Uterus (tissue), 4 donors: ENCODE data around the gene SESTD1. TPM values are rescaled to one million over a fixed set of nuclear protein-coding genes. Genes with fewer than 3 reads are reported as not detected.

Experiments
- DNase-seq, 2 donors: peaks; one replicate each; pipeline ENCODE4 v3.0.0-alpha.2; 2019 to 2020
- H3K27ac ChIP-seq, 2 donors: fragments of 200-600 bp; sonication (generic); 1 replicate in 1 of 2; 2 replicates in 1 of 2; pipeline ENCODE4 v1.5.1; 2016 to 2018
- H3K27me3 ChIP-seq, 2 donors: fragments of 200-600 bp; sonication (generic); one replicate each; pipeline ENCODE4 v1.5.1; 2018 to 2019; ENCODE audit warnings: control low read depth in 1 of 2
- H3K36me3 ChIP-seq, 2 donors: fragments of 200-600 bp; sonication (generic); one replicate each; pipeline ENCODE4 v1.5.1; 2019; ENCODE audit warnings: control low read depth in 1 of 2
- H3K4me1 ChIP-seq, 2 donors: fragments of 200-600 bp; sonication (generic); one replicate each; pipeline ENCODE4 v1.5.1; 2018 to 2019; ENCODE audit warnings: control low read depth in 1 of 2
- H3K4me3 ChIP-seq, 2 donors: fragments of 200-600 bp; sonication (generic); 1 replicate in 1 of 2; 2 replicates in 1 of 2; pipeline ENCODE4 v1.5.1; 2018 to 2019; ENCODE audit warnings: mild to moderate bottlenecking in 1 of 2
- H3K9me3 ChIP-seq, 2 donors: fragments of 200-600 bp; sonication (generic); one replicate each; pipeline ENCODE4 v1.5.1; 2019; ENCODE audit warnings: control low read depth in 1 of 2
- CTCF ChIP-seq, 4 experiments: fragments of 200-600 bp in 2 of 4; fragments of 450-650 bp in 2 of 4; sonication (generic) in 2 of 4; IDR thresholded peaks; one replicate each; pipeline ENCODE4 v1.5.1; 2016 to 2019; ENCODE audit warnings: antibody characterized with exemption in 4 of 4, mild to moderate bottlenecking in 2 of 4, moderate library complexity in 1 of 4
- POLR2A ChIP-seq, 2 donors: fragments of 450-650 bp; IDR thresholded peaks; one replicate each; pipeline ENCODE4 v1.6.1; 2016; ENCODE audit warnings: antibody characterized with exemption in 2 of 2, mild to moderate bottlenecking in 1 of 2, moderate library complexity in 1 of 2
- intact Hi-C: fragments of 100-400 bp; cut with DNase I; formaldehyde crosslinking; loops from one replicate; pipeline ENCODE4 v1.15.1; 2023; ENCODE audit warnings: low total_unique reads
- total RNA-seq, 4 donors: library from RNA; depleted of rRNA in 3 of 4; stranded (reverse); fragments of >200 nt in 3 of 4; gene quantifications; one replicate each; pipeline versions ENCODE4 v1.1.0 to v1.2.4, GENCODE V29; 2014 to 2023
- donor health status: DM: yes; HTN: yes; CAD: no.

Gene SESTD1
- total RNA-seq, 4 donors from 2014 or later = 5.6 to 64.7 (median 32.8) TPM

GRCh38 chr2:179261151-179261825 lies 3.3 kb downstream of the SESTD1 start:
- TF ChIP-seq CTCF (IDR thresholded peaks at IDR 0.05) = no peak
- no peak for TF ChIP-seq POLR2A (IDR thresholded peaks at IDR 0.05)
- intact Hi-C loops = no loop called here
- Histone ChIP-seq H3K4me3 (no peak overlapping the region), H3K36me3 (no peaks in the 10 kb centered on the region), H3K27me3 (no peaks in the 10 kb centered on the region), H3K27ac (no peak overlapping the region), H3K4me1 (no peaks in the 10 kb centered on the region), H3K9me3 (no peaks in the 10 kb centered on the region)
- DNase-seq = no peak

- no peak for DNase-seq
- H3K36me3 ChIP-seq = no peaks in the 10 kb centered on the region
- H3K9me3 ChIP-seq = no peaks in the 10 kb centered on the region
- H3K27ac ChIP-seq = no peak overlapping the region
- no peaks in the 10 kb centered on the region for H3K4me1 ChIP-seq
- no peaks in the 10 kb centered on the region for H3K27me3 ChIP-seq
- no peak for TF ChIP-seq POLR2A (IDR thresholded peaks at IDR 0.05)
- no peak for TF ChIP-seq CTCF (IDR thresholded peaks at IDR 0.05)
- intact Hi-C loops = no loop called here
- H3K4me3 ChIP-seq = no peak overlapping the region
Observed at GRCh38 chr2:179260224-179260623, 4.4 kb downstream of the SESTD1 start.

GRCh38 chr2:179255129-179255528 lies 9.5 kb downstream of the SESTD1 start:
- intact Hi-C loops = no loop called here
- peaks cover 0 to 4% of the 10 kb centered on the region in 2 donors for H3K4me1 ChIP-seq
- no peaks in the 10 kb centered on the region for H3K27me3 ChIP-seq
- no peak for TF ChIP-seq CTCF (IDR thresholded peaks at IDR 0.05)
- no peak for DNase-seq
- H3K27ac ChIP-seq = no peak overlapping the region
- H3K9me3 ChIP-seq = no peaks in the 10 kb centered on the region
- no peaks in the 10 kb centered on the region for H3K36me3 ChIP-seq
- H3K4me3 ChIP-seq = no peak overlapping the region

- DNase-seq = no peak
- H3K27ac ChIP-seq = no peak overlapping the region
- no peaks in the 10 kb centered on the region for H3K9me3 ChIP-seq
- no peaks in the 10 kb centered on the region for H3K27me3 ChIP-seq
- H3K4me1 ChIP-seq = peaks cover 0 to 4% of the 10 kb centered on the region in 2 donors
- intact Hi-C loops = no loop called here
- TF ChIP-seq CTCF (IDR thresholded peaks at IDR 0.05) (no peak), POLR2A (IDR thresholded peaks at IDR 0.05) (no peak)
- H3K4me3 ChIP-seq = no peak overlapping the region
- H3K36me3 ChIP-seq = no peaks in the 10 kb centered on the region
Observed at GRCh38 chr2:179253226-179253625, 11.4 kb downstream of the SESTD1 start.

GRCh38 chr2:179252423-179252822 lies 12.2 kb downstream of the SESTD1 start:
- TF ChIP-seq POLR2A (IDR thresholded peaks at IDR 0.05) (no peak), CTCF (IDR thresholded peaks at IDR 0.05) (no peak)
- Histone ChIP-seq H3K27me3 (no peaks in the 10 kb centered on the region), H3K36me3 (no peaks in the 10 kb centered on the region), H3K4me1 (peaks cover 0 to 4% of the 10 kb centered on the region in 2 donors), H3K27ac (no peak overlapping the region), H3K4me3 (no peak overlapping the region), H3K9me3 (no peaks in the 10 kb centered on the region)
- intact Hi-C loops = no loop called here
- no peak for DNase-seq
